Left hindlimb (tissue), 1 donor: Measurements from ENCODE around the gene COQ2.
"Not testable (repeated sequence)": the region's sequence is repeated elsewhere in the genome, so short reads cannot be mapped to it uniquely, and the experiment has no call there.

Experiments
- DNase-seq: peaks from one replicate; pipeline ENCODE4 v3.0.0-alpha.2; 2018

COQ2 gene

DNA sequence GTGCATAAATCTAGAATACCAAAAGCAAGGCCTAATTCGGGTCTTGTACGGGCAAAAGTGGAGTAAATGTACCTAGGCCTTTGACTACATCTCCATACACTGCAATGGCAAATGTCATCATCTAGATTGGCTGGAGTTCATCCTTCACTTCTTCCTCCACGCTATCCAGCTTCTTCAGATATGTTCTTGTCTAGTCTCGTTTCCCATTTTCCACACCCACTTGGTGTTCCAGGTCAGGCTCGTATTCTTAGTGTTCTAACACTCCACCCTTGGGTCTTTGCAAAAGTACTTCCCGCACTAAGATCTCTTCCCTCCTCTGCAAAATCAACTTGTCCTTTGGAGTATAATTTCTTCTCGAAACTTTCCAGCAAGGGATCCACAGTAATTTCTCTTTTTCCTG is 1.4 kb downstream of the COQ2 start:
- no peak for DNase-seq

DNA sequence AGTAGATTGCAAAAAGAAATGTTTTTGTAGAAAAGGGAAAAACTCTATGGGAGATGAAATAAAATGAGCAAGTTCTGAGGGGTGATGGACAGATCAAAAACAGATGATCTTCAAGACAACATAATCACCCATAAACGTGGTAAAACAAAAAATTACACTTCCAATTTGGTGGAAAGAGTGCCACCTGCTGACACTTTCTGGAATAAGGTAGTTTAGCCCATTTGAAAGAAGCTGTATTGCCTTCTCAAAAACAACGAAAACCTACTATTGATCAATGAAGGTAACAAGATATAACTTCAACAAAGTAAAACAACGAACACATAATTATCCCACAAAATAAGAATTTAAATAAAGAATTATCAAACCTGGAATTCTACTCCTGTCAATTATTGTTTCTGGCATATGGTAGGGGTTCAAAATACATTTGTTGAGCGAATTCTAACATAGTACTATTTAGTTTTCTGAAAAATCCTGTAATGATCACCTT is 2.5 kb downstream of the COQ2 start:
- no peak for DNase-seq

GRCh38 chr4:83281307-83281706 is 3.3 kb downstream of the COQ2 start:
- no peak for DNase-seq

DNA sequence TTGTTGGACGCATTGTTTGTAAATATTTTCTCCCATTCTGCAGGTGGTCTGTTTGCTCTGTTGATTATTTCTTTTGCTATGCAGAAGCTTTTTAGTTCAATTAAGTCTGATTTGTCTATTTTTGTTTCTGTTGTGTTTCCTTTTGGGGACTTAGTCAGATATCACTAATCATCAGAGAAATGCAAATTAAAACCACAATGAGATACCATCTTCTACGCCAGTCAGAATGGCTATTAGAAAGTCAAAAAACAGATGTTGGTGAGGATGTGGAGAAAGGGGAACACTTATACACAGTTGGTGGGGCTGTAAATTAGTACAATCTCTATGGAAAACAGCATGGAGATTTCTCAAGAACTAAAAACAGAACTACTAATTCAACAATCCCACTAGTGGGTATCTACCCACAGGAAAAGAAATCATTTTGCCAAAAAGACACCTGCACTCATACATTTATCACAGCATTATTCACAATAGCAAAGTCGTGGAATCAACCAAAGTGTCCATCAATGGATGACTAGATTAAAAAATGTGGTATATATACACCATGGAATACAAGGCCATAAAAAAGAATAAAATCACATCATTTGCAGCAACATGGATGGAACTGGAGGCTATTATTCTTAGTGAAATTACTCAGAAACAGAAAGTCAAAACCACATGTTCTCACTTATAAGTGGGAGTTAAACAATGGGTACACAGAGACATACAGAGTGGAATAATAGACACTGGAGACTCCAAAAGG is 8.1 kb downstream of the COQ2 start:
- DNase-seq = no peak

- not testable (repeated sequence) for DNase-seq
These were observed 10.7 kb downstream of the COQ2 start for GRCh38 chr4:83273926-83274325.

DNA sequence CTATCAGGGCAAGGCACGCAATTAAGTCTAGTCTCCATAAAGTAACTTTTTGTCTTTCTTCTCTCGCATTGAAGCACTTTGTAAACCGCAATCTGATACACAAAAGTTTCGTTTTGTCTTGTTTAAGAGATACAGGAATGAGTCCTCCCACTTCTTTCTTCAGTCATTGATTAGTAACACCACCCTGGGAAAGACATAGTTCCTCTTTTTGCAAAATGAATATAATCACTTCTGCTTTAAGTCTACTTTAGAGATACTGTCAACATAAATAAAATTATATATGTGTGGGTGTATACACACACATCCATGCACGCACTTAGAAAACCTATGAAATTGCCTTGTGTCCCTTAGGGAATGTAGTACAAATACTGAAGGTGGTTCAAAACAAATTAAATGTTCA is 11.7 kb downstream of the COQ2 start:
- DNase-seq = no peak

DNA sequence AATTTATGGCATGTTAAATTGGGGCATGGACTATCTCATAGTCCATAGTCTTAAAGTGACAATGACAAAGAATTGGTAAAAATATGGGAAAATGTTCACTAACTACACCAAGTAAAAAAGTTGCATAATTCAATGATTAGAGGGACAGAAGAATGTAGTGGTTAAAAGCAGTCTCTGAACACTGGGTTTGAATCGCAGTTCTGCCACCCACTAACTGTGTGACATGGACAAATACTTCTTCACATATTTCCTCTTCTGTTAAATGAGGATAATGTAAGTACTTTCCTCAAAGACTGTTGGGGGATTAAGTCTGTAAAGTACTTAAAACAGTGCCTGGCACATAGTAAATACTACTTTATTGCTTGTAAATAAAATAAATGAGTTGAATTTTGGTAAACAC is 15.3 kb downstream of the COQ2 start:
- no peak for DNase-seq

GRCh38 chr4:83268491-83268890 is 16.1 kb downstream of the COQ2 start:
- DNase-seq = no peak

DNA sequence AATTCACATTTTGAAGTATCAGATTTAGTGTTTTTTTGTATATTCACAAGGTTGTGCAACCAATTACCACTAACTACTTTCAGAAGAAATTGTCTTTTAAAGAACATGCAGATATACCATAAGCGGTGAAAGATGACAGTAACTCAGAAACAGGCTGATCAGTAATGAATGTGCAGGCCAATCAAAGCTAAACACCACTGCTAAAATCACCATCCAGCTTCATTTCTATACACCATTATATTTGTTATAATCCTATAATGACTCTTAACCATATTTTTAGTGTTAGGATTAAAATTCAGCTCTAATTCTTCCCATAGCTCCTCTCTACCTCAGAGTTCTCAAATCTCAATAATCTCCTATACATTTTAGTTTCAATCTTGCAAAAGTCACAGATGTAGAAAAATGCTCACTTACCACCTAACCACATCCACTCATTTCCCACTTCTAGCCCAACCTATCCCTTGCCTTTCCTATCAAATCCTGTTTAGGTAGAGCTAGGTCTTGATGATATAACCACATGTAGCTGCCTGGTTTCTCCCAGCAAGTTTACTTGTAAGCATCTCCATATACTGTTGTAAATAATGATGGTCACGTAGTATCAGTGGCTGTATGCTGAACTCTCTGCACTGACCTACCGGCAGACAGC is 16.6 kb downstream of the COQ2 start:
- DNase-seq = no peak

DNA sequence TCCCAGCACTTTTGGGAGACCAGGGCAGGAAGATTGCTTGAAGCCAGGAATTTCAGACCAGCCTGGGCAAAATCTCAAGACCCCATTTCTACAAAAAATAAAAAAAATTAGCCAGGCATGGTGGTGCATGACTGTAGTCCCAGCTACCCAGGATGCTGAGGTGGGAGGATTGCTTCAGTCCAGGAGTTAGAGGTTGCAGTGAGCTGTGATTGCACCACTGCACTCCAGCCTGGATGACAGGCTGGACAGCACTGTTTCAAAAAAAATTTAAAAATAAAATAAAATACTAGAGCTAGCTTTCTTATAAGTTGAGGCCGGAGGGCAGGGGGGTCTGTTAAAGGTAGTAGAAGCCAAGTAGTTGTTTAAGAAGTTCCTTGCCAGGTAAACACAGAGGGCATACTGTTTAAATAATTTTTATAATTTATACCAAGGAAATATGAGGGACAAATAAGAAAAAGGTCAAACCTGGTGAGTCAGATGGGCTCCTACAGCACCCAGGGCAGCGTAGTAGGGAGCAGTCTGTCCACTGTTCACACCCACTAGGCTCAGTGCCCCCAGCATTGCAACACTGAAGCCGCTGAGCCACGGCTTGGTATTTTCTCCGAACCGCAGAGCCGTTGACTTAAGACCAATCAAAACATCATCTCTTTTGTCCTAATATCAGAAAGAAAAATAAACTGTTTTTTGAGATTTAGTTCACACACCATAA is 17.3 kb downstream of the COQ2 start:
- DNase-seq = no peak

- DNase-seq = no peak
These were observed 17.9 kb downstream of the COQ2 start for GRCh38 chr4:83266689-83267088.

DNA sequence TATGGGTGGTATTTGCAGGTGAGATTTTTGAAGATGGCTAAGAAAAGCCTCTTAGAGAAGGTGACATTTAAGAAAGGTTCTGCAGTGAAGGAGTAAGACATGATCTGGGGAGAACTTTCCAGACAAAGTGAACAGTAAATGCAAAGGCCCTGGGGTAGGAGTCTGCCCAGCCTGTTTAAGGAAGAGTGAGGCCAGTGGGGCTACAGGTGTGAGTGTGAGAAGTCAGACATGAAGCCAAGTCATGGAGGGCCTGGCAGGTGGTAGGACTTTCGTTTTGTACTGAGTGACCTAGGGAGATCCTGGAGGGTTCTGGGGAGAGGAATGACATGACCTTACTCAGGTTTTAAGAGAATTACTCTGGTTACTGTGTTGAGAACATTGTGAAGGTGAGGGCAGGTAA is 21.5 kb downstream of the COQ2 start:
- DNase-seq = no peak

DNA sequence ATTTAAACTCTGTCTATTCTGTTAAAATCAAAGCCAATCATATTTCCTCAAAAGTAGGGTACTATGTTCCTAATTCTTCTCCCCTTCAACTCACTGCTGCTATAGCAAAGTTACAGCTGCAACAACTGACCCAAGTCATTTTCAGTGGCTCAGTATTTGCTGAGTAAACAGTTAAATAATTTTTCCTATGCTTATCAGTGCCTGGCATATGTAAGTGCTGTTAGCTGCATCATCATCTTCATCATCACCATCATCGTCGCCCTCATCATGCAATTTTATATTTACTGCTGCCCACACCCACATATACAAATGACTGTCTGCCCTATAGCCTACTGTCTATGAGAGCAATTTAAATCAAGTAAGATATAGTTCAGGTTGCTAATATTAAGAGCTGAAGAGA is 21.9 kb downstream of the COQ2 start:
- no peak for DNase-seq

DNA sequence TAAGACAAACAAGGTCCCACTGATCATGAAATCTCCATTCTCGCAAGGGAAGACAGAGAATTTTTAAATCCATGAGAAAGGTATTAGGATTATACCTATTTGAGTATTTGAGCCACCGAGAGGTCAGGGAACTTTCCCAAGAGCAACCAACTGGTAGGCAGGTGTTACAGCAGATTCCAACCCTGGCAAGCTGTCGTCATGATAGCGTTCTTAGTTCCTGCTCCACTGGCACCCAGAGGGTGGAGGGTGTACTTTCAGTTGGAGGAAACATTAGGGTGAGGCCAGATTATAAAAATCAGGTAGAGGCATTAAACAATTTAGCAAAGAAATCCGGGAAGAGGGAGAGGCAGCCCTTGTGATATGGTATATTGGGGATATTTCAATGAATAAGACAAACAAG is 23.3 kb downstream of the COQ2 start:
- no peak for DNase-seq

GRCh38 chr4:83259586-83259985 is 25.0 kb downstream of the COQ2 start:
- DNase-seq = no peak

- DNase-seq = no peak
These were observed 26.1 kb downstream of the COQ2 start for GRCh38 chr4:83258461-83258860.

DNA sequence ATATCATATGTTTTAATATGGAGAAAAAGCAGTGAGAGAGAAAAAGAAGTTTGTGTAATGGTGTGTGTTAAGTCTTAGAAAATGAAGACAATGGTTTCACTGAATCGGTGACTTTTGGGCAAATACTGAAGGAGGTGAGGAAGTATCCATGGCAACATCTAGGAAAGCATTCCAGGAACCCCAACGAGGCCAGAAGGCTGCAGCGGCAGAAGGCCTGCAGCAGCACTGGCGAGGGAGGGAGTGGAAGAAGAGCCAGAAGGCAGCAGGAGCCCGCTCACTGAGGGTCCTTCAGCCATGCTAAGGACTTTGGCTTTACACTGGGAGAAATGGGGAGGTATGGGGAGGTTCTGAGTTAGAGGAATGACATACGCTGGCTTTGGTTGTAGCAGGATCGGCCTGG is 26.8 kb downstream of the COQ2 start:
- DNase-seq = no peak

DNA sequence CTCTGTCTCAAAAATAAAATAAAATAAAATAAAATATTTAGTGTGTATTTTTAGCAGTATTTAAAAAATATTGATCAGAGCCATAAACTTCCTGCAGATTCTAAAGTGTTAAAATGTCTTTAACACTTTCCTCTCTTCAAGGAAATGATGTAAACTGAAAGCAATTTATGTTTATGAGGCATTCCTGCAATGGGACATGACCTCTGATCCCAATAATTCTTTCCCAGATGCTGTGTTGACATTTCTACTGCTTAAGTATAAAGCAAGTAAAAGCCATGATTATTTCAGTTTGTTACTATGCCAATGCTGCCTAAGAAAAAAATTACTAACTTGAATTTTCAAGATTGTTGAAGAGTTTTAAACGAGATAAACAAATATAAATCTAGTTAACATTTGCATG is 29.0 kb downstream of the COQ2 start:
- no peak for DNase-seq

GRCh38 chr4:83252782-83253405 is 31.7 kb downstream of the COQ2 start:
- DNase-seq = peak; percentile 42

- no peak for DNase-seq
These were observed 33.2 kb downstream of the COQ2 start for GRCh38 chr4:83251447-83251830.

GRCh38 chr4:83250687-83251446 is 33.7 kb downstream of the COQ2 start:
- no peak for DNase-seq

GRCh38 chr4:83248486-83248885 is 36.1 kb downstream of the COQ2 start:
- DNase-seq = no peak
